A549 (cell line): Measurements from ENCODE around the gene BEX2.

ENCODE experiments used
- KDM5A ChIP-seq: fragments of 200-600 bp; sonication (generic); IDR thresholded peaks from 2 replicates; pipeline ENCODE4 v1.6.1; 2016; ENCODE audit warnings: antibody characterized with exemption, mild to moderate bottlenecking
- RAD21 ChIP-seq, 2 experiments: fragments of >200 bp in 1 of 2; sonication (Bioruptor Twin) in 1 of 2; formaldehyde crosslinking in 1 of 2; IDR thresholded peaks in 1 of 2; conservative IDR thresholded peaks in 1 of 2; 2 replicates in 1 of 2; 3 replicates in 1 of 2; pipeline ENCODE4 v1.6.1; 2012 to 2018; ENCODE audit warnings: inconsistent platforms in 1 of 2
- TF ChIP-seq, protein P1 (sequence below): fragments of >200 bp; sonication (Bioruptor Twin); formaldehyde crosslinking; IDR thresholded peaks from 3 replicates; pipeline ENCODE4 v1.5.1; 2016
- TF ChIP-seq, protein P2 (sequence below): IDR thresholded peaks from 2 replicates; pipeline ENCODE4 v1.6.1; 2012

DNA sequence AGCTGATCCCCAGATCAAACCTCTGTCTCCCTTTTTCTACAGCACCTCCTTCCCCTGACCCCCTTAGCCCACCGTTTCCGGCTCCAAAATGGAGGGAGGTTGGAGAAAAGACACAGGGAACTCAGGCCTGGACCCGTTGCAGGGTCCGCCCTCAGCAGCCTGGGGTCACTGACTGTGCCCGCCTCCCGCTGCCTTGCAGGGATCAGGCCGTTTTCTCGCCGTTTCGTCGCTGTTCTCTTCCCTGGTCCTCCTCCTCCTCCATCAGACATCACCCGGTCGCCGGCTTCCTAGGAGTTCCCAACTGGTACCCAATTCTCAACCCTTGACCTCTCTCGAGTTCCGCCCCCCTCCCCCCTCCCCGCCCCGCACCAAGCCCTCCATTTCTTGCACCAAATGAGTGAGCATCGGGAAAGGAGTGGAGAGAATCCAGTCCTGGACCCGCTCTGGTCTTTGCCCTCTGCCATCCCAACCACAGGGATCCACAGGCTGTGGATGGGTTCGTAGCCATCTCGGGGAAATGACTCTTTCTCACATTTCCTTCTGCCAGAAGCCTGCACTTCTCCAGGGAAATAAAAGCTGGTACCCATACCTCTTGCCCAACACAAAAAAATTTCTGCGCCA, 34.7 kb downstream of the BEX2 start:
- TF ChIP-seq, protein P1, sequence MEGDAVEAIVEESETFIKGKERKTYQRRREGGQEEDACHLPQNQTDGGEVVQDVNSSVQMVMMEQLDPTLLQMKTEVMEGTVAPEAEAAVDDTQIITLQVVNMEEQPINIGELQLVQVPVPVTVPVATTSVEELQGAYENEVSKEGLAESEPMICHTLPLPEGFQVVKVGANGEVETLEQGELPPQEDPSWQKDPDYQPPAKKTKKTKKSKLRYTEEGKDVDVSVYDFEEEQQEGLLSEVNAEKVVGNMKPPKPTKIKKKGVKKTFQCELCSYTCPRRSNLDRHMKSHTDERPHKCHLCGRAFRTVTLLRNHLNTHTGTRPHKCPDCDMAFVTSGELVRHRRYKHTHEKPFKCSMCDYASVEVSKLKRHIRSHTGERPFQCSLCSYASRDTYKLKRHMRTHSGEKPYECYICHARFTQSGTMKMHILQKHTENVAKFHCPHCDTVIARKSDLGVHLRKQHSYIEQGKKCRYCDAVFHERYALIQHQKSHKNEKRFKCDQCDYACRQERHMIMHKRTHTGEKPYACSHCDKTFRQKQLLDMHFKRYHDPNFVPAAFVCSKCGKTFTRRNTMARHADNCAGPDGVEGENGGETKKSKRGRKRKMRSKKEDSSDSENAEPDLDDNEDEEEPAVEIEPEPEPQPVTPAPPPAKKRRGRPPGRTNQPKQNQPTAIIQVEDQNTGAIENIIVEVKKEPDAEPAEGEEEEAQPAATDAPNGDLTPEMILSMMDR, result no peak
- TF ChIP-seq, protein P2, sequence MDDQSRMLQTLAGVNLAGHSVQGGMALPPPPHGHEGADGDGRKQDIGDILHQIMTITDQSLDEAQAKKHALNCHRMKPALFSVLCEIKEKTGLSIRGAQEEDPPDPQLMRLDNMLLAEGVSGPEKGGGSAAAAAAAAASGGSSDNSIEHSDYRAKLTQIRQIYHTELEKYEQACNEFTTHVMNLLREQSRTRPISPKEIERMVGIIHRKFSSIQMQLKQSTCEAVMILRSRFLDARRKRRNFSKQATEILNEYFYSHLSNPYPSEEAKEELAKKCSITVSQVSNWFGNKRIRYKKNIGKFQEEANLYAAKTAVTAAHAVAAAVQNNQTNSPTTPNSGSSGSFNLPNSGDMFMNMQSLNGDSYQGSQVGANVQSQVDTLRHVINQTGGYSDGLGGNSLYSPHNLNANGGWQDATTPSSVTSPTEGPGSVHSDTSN, result no peak
- no peak for TF ChIP-seq KDM5A
- TF ChIP-seq RAD21 (conservative IDR thresholded peaks at IDR 0.05 in 1 of 2, IDR thresholded peaks at IDR 0.05 in 1 of 2), result no peak
